G401 (cell line): Measurements from ENCODE around the gene TXNRD2. TPM values are rescaled to one million over a fixed set of nuclear protein-coding genes. Genes with fewer than 3 reads are reported as not detected.
A peak's percentile ranks its signal among the peaks of the same experiment; 100 is the strongest.

Source experiments
- DNase-seq: peaks from one replicate; pipeline ENCODE4 v3.0.0-alpha.2; 2015; ENCODE audit warnings: low spot score
- in situ Hi-C: cut with HindIII; loops from 2 replicates; pipeline ENCODE4 v1.10.0; 2016; ENCODE audit warnings: low sequenced_read_pairs, mixed read lengths
- total RNA-seq: library from RNA; depleted of rRNA; stranded (reverse); fragments of >200 nt; shearing (Covaris generic); gene quantifications from 2 replicates; pipeline ENCODE4 v1.2.3, GENCODE V29; 2014

The TXNRD2 gene
- total RNA-seq, 1 experiment from 2014 or later: 96.6 TPM

DNA sequence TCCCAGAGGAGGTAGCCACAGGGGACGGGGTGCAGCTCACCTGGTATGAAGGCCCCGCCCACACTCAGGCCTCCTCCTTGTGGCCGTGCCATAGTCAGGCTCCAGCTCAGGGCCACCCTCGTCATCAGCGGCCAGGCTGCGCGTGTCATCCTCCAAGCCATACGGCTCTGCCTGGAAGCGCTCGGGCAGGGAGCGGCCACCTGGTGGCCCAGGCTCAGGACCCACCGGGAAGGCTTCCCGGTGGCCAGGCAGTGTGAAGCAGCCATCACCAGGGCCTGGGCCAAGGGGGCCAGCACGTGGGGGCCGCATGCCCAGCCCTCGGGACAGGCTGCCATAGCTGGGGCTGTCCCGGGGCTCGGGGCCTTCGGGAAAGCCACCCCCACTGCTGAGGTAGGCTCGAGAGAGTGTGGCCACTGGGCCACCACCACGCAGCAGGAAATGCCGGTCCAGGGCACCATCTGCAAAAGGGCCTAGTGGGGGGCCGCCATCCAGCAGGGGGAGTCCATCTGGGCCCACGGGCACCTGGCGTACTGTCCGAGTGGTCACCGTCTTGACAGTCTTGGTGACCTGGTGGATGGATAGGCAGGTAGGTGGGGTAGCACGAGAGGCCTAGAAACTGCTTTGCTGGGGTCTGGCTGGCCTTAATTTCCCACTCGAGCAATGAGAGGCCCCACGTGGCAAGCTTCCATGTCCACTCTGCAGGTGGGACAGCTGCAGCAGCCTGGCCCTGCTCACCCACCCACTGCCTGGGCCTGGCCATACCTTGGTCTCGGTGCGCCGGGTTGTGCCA is 39.7 kb upstream of the TXNRD2 start:
- no peak for DNase-seq
- in situ Hi-C loops: no loop called here

DNA sequence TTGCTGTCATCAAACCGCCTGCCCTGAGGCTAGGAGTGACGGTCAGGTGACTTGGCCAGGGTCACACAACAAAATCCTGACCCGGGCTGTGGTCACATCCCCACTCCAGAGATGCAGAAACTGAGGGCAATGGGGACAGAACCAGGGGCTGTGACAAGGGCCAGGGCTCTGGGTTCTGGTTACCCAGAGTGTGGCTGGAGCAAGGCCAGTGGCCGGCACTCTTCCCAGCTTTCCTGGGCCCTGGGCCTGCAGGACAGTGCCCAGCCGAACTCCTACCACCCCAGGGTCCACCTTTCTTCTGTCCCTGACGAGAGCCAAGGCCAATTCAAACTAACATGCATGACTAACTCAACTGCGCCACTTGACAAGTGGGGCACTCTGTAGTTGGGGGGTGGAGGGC is 39.1 kb upstream of the TXNRD2 start:
- DNase-seq: no peak
- in situ Hi-C loops: no loop called here

DNA sequence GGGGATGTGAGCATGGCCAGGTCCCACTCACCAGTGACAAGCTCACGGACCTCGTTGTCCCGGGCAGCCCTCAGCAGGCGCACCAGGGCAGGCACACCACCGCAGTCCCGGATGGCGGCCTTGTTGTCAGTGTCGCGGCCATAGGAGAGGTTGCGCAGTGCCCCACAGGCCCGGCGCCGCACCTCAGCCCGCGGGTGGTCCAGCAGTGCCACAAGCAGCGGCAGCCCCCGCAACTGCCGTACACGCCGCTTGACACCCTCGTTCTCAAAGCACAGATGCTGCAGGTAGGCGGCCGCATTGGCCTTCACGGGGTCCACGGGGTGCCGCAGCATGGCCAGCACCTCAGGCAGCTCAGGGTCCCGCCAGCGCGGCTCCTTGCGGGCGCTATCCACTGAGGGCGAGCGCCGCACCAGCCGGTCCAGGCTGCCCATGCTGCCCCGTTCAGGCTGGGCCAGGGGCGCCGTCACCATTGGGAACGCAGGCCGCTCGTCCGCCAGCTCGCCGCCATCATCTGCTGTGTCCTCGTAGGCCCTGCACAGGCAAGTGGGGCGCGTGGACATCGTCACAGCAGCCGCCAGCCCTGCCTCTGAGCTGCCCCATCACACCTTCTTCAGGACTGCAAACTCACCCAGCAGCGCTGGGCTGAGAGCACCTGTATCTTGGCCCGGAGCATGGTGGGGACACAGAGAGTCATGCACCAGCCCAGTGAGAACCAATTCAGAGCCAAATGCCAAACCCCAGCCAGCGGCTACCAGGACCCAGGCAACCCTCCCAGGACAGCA is 38.3 kb upstream of the TXNRD2 start:
- in situ Hi-C loops: no loop called here
- DNase-seq: no peak

DNA sequence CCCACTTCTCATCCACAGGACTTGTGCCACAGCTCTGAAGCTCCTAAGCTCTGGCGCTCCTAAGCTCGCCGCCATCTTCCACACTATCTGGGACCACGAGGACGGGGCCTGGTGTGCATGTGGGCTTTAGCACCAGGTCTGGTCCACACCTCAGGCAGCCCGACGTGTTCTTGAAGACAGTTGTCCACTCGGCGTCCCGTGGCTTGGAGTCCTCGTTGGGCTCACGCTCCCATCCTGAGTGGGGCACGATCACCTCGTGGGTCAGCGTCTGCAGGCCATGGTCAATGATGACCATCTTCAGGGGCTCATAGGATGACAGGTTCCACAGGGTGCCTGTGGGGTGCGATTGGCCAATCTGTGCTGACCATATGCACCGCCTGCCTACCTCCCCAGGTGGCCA is 37.1 kb upstream of the TXNRD2 start:
- DNase-seq: no peak
- in situ Hi-C loops: no loop called here

DNA sequence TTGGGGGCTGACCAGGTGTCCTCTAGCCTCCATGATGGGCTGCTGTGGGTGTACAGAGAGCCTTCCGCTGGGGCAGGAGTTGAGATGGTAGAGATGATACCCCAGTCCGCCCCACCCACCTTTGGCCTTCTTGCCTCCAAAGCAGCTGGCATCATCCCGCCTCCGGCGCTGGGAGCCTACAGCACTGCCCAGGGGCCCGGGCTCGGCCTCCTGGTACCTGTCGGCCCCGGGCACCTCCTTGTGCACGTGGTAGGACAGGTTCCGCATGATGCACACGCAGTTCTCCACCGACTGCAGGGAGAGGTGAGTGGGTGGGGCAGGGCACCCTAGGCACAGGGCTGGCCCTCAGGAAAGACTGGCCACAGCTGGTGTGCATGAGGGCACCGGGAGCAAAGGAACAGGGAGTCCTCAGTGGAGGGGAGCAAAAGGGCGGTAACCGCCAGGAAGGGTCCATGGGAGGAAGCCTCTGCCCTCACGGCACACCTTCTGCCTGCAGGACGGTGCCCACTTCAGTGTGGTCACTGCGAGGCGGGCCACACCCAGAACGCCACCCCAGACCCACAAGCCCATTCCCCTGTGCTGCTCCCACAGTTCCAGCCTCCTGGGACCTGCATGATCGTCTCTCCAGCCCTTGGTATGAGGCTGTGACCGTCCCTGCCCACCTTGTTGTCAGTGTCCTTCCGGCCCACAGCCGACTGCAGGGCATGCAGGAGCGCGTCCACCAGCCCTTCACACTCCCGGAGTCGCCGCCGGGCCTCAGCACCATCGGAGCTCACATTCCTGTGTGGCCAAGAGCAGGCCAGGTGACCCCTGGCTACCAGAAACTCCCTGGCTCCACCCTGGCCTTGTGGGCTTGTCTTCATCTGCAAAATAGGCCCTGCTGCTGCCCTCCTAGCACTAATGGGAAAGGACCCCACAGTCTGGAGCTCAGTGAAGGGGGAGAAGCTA is 36.0 kb upstream of the TXNRD2 start:
- no peak for DNase-seq
- in situ Hi-C loops: no loop called here

DNA sequence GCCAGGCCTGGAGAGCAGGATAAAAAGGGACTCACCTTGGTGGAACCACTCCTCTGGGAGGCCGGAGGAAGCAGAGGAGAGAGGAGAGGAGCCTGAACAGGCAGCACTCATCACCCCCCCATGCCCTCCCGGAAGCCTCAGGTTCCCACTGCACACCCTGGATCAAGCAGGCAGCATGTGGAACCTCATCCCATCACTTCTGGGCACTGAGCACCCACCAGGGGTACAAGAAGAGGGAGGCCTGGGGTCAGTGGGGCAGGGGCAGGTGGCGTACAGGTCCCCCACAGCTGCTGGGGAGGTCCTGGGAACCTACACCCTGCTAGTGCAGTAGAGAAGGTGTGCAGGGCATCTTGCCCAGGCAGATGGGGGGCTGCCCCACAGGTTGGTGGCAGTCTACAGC is 35.1 kb upstream of the TXNRD2 start:
- in situ Hi-C loops: no loop called here
- no peak for DNase-seq

DNA sequence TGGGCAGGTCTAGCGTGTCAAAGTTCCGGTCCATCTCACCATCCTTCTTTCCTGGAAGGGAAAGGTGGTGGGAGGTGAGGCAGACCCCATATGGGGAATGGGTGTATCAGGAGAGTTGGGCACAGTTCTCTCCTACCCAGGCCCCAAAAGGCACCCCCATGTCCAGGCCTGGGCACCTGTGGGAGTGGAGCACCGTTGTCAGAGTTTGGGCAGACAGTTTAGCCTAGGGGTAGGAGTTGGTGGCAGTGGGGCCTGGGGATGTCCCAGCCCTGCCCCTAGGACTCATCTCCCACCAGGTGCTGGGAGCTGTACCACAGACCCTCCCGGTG is 34.1 kb upstream of the TXNRD2 start:
- DNase-seq: no peak
- in situ Hi-C loops: no loop called here

DNA sequence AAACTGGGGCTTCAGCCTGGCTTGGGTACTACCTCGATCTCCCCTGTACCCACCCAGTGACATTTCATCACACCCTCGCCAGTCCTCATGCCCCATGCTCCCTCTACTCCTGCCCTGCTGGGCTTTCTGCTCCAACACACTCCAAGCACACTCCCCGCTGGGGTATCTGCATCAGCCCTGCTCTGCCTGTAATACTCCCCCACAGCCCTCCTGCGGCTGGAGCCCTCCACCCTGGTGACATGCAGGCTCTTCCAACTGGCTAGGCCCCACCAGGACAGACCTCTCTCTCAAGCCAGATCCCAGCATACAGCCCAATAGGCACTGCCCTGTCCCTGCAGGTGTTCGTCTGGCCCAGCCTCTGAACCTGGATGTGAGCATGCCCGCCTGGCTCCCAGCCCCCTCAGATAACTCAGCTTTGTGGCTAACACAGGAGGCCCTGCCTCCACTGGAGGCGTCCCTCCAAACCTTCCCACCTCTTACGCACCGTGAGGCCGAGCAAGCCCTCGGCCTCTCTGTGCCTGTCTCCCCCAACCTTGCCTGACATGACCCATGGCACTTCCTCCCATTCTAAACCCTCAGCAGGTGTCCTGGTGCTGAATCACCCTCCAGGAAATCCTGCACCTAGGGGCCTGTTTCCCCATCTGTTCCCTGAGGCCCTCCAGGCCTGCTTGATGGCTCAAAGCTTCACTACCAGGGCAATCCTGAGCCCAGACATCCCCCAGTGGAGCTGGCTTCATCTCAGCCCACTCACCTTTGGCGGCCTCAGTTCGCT is 33.5 kb upstream of the TXNRD2 start:
- peak; percentile 69 for DNase-seq
- in situ Hi-C loops: loop anchor here (25.0 kb wide), 1 partner anchor 213 kb away; the partner anchor contains the start of gene TBX1

DNA sequence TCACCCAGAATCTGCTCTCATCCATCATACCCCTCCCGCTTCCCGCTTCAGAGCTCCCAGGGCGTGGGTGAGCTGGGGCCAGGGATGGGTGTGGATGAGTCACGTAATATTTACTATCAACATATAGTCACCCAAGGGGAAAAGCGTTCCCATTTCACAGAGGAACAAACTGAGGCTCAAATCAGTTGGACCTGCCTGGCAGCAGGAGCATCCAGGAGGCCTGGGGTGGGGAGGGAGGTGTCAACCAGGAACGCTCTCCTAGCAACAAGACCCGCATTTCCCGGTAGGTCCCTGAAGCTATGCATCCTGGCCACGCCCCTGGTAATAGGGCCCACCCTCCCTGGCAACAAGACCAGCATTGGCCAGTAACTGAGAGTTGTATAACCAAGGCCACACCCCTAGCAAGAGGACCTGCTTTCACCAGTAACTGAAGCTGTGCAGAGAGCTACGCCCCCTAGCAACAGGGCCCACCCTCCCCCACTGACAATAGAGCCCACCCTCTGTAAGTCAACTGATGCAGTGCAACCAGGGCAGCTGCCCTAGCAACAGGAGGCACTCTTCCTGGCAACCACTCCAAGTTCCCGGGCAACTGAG is 32.7 kb upstream of the TXNRD2 start:
- DNase-seq: peak; percentile 88
- in situ Hi-C loops: loop anchor here (25.0 kb wide), 1 partner anchor 212 kb away; the partner anchor contains the start of gene TBX1

DNA sequence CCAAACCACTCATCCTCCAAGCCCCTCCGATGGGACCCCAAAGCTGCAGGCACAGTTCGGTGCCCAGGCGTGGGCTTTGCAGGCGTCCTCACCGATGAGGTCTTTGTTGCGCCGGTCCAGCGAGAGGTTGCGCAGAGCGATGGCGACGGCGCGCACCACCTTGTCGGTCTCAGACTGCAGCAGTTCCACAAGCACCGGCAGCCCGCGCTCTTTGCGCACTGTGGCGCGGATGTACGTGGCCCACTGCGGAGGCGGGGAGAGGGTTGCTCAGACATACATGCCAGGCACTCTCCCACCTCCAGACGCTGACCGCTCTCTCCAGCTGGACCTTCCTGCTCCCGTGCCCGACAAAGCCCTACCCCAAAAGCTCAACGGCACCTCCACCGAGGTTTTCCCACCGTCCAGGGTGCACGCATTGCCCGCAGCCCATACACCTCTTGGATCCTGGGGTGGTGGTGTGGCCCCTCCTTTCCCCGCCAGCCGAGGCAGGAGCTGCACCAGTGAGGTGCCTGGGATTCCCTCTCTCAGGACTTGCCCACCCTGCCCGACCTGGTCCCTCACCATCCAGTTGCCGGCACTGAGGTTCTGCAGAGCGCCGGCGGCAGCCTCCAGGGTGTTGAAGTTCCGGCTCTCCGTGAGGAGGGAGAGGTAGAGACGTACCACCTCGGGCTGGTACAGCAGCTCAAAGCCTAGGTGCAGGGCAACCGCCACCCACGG is 32.1 kb upstream of the TXNRD2 start:
- no peak for DNase-seq
- in situ Hi-C loops: loop anchor here (25.0 kb wide), 1 partner anchor 211 kb away; the partner anchor contains the start of gene TBX1

DNA sequence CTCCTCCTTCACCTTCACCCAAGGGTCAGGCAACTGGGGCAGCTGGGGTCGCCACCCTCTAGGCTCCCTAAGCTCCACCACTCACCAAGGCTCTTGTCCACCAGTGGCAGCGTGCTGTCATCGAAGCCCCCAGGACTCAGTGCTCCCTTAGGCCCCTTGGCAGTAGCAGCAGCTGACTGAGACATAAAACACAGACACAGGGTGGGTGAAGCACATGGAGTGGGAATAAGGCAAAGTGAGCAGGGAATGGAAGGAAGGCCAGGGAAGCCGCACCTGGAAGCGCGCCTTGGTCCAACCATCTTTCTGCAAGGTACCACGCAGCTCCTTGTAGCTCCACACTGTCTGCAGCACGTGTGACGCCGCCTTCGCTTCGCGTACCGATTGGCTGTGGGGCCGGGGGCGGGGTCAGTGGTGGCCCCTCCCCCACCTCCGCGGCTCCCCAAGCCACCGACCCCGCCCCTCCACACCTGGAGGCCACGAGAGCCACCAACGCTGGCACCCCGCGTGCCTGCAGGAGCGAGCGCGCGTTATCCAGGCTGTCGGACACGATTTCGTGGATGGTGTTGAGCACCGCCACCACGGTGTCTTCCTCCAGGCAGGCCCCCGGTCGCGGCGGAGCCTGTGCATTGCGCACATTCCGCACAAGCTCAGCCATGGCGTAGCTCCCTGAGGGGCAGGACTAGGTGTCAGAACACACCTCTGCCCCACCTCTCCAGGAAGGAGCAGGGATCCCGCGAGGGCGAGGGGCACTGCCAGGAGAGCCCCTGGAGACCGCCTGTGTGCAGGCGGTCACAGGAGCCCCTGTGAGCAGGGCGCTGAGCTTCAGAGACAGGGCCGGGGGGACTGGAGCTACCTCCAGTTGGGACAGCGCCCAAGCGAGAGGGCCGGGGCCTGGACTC is 31.3 kb upstream of the TXNRD2 start:
- in situ Hi-C loops: loop anchor here (25.0 kb wide), 1 partner anchor 211 kb away; the partner anchor contains the start of gene TBX1
- DNase-seq: no peak

DNA sequence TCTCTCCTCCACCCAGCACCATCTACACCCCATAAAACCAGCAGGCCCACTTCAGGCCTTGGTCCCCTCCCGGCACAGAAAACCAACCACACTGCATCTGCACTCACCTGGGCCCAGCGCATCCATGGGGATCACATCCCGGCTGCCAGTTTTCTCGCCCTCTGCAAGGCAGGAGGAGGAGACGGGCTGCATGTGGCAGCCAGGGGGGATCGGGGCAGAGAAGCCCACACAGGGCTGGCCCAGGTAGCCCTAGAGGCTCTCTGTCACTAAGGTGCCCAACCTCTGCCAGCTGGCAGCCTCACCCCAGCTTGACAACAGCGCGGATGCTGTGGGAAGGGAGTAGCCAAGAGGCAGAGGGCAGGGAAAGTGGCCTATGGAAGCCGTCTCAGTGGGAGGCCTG is 30.6 kb upstream of the TXNRD2 start:
- in situ Hi-C loops: loop anchor here (25.0 kb wide), 1 partner anchor 210 kb away; the partner anchor contains the start of gene TBX1
- no peak for DNase-seq

DNA sequence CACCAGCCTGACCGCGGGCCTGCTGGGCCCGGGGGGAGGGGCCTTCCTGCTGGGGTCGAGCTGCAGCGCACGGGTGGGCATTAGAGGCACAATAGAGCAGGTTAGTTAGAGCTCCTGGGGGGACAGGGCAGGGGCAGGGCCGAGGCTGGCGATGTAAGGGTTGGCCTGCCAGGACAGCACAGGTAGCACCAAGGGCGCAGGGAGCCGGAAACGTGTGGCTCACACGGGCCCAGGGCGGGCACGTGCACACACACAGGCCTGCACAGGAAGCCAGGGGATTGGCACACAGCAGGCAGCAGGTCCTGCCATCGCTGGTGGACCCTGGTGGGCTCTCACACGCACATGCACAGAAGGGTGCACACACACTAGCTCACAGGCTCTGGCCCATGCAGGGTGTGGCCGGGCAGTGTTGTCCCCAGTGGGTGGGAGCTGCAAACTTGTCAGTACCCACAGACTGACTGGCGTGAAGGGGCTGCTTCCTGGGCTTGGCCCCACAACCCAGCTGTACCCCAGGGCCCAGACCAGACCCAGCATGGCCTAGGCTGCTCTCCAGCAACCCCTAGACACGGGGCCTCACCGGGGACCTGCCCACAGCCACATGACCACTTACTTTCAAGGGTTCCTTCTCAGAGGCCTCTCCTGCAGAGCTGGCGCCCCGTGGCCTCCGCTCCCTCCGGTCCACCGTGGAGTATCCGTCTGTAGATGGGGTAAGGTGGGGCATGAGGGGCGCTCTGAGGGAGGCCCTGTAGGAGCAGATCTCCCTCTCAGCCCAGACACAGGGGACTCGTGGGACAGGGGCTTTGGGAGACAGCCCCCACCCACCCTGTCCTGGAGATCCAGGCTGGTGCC is 29.9 kb upstream of the TXNRD2 start:
- DNase-seq: no peak
- in situ Hi-C loops: loop anchor here (25.0 kb wide), 1 partner anchor 209 kb away; the partner anchor contains the start of gene TBX1

DNA sequence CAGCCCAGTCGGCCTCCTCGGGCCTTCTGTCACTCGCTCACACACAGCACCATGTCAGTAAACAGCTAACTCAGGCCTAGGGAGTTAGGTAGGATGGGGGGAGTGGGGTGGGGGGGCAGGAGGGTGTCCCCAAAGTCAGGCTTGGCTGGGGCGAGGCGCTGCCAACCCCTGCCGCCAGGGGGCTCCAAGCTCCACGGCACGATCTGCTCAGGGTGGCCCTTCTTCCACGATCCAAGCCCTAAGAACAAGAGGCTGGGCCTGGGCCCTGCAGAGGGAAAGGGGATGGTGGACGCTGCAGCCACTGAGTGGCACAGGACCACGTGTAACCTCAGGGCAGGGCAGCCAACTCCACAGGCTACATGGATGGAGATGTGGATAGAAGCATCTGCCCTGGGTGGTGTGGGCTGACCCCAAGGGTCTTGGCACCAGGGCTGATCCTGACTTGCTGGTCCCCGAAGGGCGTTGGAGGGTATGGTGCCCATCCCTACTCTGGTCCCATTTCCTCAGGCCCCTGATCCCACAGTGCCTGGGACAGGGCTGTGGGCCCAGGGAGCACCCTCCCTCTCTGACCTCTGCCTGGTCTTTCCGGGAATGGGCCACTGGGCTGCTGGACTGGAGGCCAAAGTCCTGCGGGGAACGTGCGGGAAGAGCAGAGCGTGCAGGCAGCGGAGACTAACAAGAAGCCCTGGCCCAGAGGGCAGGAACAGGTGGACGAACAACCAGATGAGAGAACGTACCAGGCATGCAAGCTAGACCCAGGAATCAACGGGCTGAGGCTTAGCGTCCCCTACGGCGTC is 29.1 kb upstream of the TXNRD2 start:
- in situ Hi-C loops: loop anchor here (25.0 kb wide), 1 partner anchor 208 kb away; the partner anchor contains the start of gene TBX1
- peak; percentile 73 for DNase-seq

DNA sequence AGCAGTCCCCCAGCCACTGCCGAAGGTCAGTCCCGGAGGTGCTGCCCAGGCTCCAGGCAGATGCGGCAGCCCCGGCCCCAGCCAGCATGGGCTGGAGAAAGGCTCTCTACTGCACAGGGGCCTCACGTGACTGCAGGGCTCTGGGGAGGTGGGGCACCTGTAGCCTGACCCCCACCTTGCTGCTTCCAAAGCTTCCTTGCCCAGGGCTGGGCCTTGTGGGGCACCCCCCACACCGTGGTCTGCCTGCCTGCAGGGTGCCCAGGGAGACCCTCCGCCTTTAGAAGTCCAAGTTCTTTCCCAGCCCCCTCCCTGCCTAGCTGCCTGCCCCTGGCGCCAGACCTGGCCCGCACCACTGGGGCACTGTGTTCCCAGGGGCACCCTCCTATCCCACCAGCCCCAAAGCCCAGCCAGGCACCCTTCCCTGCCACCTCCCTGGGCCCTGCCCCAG is 28.4 kb upstream of the TXNRD2 start:
- in situ Hi-C loops: loop anchor here (25.0 kb wide), 1 partner anchor 208 kb away; the partner anchor contains the start of gene TBX1
- DNase-seq: no peak
